GM21526 (cell line): ENCODE results near the gene PIPOX.

ENCODE experiments used
- ATAC-seq: cut with Tn5 transposase; IDR thresholded peaks from one replicate; pipeline ENCODE4 v1.9.1; 2021; ENCODE audit warnings: moderate library complexity; ENCODE audit not compliant: unreplicated experiment, low FRiP score

The PIPOX gene

GRCh38 chr17:29093090-29093871 is 50.3 kb downstream of the PIPOX start:
- ATAC-seq = no peak

GRCh38 chr17:29094101-29094708 is 51.3 kb downstream of the PIPOX start:
- ATAC-seq = no peak

DNA sequence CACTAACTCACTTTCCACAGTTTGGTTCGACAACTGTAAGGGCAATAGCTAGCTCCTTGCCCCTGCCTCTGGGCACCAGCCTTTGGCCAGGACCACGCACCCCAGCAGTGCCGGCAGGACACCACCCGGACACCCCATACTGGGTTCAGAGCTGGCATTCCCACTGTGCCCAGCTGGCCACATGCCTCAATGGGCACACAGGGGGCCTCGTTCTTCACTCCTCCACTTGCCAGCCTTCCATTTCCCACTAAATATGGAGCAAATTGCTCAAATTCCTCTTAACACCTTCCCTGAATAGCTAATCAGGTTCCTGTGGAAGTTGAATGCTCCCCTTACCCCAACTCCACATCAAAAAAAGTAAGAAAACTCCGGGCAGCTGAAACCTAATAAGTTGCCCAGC is 52.5 kb downstream of the PIPOX start:
- ATAC-seq = no peak

DNA sequence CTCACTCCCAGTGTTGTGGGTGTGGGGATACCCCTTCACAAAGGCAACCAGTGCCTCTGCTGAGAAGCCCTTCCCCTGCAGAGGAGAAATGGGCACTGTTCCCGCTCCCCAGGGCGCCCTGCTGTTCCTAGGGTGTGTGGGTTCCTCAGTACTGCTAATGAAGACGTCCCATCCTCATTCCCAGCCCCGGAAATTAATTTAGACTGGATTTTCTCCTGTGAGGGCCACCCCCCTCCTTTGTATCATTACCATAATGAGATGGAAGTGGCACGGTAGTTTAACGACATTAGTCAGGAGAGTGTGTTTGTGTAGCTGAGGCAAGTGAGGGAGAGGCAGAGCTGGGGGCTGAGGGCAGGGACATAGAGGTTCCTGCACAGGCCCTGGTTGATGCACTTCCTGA is 53.2 kb downstream of the PIPOX start:
- ATAC-seq = no peak

DNA sequence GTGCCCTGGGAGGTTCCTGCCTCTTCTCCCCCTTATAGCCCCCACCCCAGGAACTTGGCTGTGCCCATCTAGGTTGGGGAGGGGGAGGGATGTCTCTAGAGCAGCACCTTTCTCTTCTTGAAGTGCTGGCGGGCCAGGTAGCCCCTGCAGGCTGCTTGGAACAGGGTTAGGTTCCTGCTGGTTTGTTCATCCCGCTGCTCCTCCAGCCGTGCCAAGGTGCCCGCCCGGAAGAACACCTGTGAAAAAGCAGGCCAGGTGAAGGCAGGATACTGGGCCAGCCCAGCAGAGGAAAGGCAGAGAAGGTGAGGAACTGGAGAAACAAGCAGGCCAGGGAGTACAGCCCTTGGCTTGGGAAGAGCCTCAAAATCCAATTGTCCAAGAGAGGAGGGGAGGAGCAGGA is 56.6 kb downstream of the PIPOX start:
- ATAC-seq = no peak

- no peak for ATAC-seq
These were observed 57.4 kb downstream of the PIPOX start for GRCh38 chr17:29100296-29100695.

DNA sequence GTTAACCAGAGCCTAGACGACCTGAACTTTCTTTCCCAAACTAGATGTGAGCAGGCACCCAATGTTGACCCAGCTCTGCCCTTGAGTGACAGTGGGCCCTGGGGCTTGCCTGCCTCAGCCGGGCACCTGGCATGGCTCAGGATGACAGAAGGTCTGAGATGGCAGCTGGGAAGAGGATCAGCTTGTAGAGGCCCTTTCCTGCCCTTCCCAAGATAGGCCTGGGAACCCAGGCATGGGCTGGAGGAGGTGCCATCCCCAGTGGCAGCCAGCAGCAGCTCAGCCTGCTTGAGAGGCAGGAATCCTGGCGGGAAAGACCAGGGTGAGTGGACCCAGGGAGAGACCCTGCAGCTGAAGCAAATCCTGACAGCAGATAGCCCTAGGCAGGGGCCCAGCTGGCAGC is 59.1 kb downstream of the PIPOX start:
- ATAC-seq = no peak

- no peak for ATAC-seq
These were observed 59.8 kb downstream of the PIPOX start for GRCh38 chr17:29102741-29103181.

DNA sequence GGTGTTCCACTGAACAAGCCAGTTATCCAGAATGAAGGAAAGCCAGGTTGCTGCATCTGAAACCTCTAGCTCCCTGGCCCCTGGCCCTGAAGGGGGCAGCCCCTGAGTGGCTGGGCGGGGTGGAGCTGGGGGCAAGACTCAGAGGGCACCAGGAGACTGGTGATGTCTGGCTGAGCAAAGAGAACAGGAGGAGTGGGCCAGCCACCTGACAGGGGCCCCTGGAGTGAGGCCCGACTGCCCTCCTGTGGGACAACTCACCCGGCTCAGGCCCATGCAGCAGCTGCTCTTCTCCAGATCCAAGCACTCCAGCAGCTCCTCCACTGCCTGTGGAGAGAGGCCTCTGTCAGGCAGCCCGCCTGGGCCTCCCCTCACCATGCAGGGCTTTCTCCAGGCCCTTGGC is 60.4 kb downstream of the PIPOX start:
- no peak for ATAC-seq
